HCT116 (cell line): ENCODE results near the gene ZNF474.

Source experiments
- CEBPB ChIP-seq: IDR thresholded peaks from 2 replicates; pipeline ENCODE4 v1.6.1; 2012; ENCODE audit warnings: low read depth
- EZH2 ChIP-seq: fragments of 200-600 bp; sonication (generic); IDR thresholded peaks from 2 replicates; pipeline ENCODE4 v1.6.1; 2017; ENCODE audit warnings: antibody characterized with exemption, mixed run types
- POLR2A ChIP-seq: IDR thresholded peaks from 2 replicates; pipeline ENCODE4 v1.7.0; 2011; ENCODE audit warnings: borderline replicate concordance; ENCODE audit not compliant: insufficient read depth, insufficient read length; ENCODE audit errors: extremely low read depth
- SP1 ChIP-seq: IDR thresholded peaks from 2 replicates; pipeline ENCODE4 v1.6.1; 2012; ENCODE audit warnings: low read depth
- SRF ChIP-seq: IDR thresholded peaks from 2 replicates; pipeline ENCODE4 v1.6.1; 2012; ENCODE audit warnings: low read depth
- TCF7L2 ChIP-seq: IDR thresholded peaks from 2 replicates; pipeline ENCODE4 v1.7.0; 2011; ENCODE audit warnings: borderline replicate concordance, inconsistent platforms; ENCODE audit not compliant: insufficient read depth, insufficient read length; ENCODE audit errors: extremely low read depth
- ZNF274 ChIP-seq: fragments of 200-500 bp; sonication (Bioruptor generic); IDR thresholded peaks from 2 replicates; pipeline ENCODE4 v1.6.1; 2014; ENCODE audit warnings: mild to moderate bottlenecking, low read depth, low read length, inconsistent platforms
- TF ChIP-seq, protein P1 (sequence below), 3 experiments: fragments of 200-600 bp in 1 of 3; sonication (generic) in 1 of 3; IDR thresholded peaks in 2 of 3; conservative IDR thresholded peaks in 1 of 3; 2 replicates each; pipeline ENCODE4 v1.5.1; 2012 to 2017; ENCODE audit warnings: low read depth in 2 of 3, low read length in 2 of 3, antibody characterized with exemption in 1 of 3, borderline replicate concordance in 1 of 3, control low read depth in 1 of 3, mild to moderate bottlenecking in 1 of 3, mixed read lengths in 1 of 3, mixed run types in 1 of 3, moderate library complexity in 1 of 3; ENCODE audit not compliant: insufficient read depth in 1 of 3

DNA sequence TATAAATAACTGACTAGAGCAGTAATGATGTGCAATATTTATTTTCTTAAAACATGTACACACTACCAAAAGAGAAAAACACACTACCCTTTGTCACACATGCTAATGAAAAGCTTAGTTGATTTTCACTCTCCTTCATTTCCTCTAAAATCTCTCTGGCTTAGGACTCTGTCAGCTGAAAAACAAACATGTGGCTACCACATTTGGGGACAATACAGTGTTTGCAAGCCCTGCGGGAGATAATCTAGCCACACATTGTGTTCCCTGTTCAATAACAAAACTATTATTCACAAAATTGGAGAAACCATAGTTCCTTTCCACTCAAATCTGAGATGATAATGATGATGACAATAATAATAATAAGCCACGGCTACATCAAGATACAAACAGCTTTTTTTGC, 47.8 kb upstream of the ZNF474 start:
- TF ChIP-seq ZNF274 = no peak
- TF ChIP-seq SP1 = no peak
- TF ChIP-seq POLR2A = no peak
- TF ChIP-seq EZH2 = no peak
- TF ChIP-seq, protein P1, sequence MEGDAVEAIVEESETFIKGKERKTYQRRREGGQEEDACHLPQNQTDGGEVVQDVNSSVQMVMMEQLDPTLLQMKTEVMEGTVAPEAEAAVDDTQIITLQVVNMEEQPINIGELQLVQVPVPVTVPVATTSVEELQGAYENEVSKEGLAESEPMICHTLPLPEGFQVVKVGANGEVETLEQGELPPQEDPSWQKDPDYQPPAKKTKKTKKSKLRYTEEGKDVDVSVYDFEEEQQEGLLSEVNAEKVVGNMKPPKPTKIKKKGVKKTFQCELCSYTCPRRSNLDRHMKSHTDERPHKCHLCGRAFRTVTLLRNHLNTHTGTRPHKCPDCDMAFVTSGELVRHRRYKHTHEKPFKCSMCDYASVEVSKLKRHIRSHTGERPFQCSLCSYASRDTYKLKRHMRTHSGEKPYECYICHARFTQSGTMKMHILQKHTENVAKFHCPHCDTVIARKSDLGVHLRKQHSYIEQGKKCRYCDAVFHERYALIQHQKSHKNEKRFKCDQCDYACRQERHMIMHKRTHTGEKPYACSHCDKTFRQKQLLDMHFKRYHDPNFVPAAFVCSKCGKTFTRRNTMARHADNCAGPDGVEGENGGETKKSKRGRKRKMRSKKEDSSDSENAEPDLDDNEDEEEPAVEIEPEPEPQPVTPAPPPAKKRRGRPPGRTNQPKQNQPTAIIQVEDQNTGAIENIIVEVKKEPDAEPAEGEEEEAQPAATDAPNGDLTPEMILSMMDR (IDR thresholded peaks at IDR 0.05 in 2 of 3, conservative IDR thresholded peaks at IDR 0.05 in 1 of 3; ENCODE audit: borderline replicate concordance in 1 of 3, insufficient read depth in 1 of 3, low read depth in 2 of 3, low read length in 2 of 3) = no peak
- TF ChIP-seq CEBPB = no peak
- TF ChIP-seq TCF7L2 = no peak
- no peak for TF ChIP-seq SRF
